Karpas-422 (cell line): Measurements from ENCODE around the gene PXDN. TPM values are rescaled to one million over a fixed set of nuclear protein-coding genes. Genes with fewer than 3 reads are reported as not detected.

Source experiments
- DNase-seq: peaks from one replicate; pipeline ENCODE4 v3.0.0-alpha.2; 2015
- H2AFZ ChIP-seq: fragments of 200-600 bp; sonication (generic); 2 replicates; pipeline ENCODE4 v1.6.1; 2014; ENCODE audit warnings: antibody characterized with exemption, low read length, mixed read lengths
- H3K27ac ChIP-seq: fragments of 200-600 bp; sonication (generic); 2 replicates; pipeline ENCODE4 v1.5.1; 2014; ENCODE audit warnings: mild to moderate bottlenecking, low read length, moderate library complexity
- H3K27me3 ChIP-seq: fragments of 200-600 bp; sonication (generic); 2 replicates; pipeline ENCODE4 v1.6.1; 2014; ENCODE audit warnings: low read length, mixed read lengths
- H3K36me3 ChIP-seq: fragments of 200-600 bp; sonication (generic); 2 replicates; pipeline ENCODE4 v1.6.1; 2014; ENCODE audit warnings: low read length, mixed read lengths; ENCODE audit not compliant: insufficient read depth
- H3K4me1 ChIP-seq: fragments of 200-600 bp; sonication (generic); 2 replicates; pipeline ENCODE4 v1.6.1; 2014; ENCODE audit warnings: mild to moderate bottlenecking, low read length, mixed read lengths
- H3K4me2 ChIP-seq: fragments of 200-600 bp; sonication (generic); 2 replicates; pipeline ENCODE4 v1.6.1; 2014; ENCODE audit warnings: low read length, low read depth, mild to moderate bottlenecking; ENCODE audit not compliant: poor library complexity, severe bottlenecking
- H3K4me3 ChIP-seq: fragments of 200-600 bp; sonication (generic); 2 replicates; pipeline ENCODE4 v1.5.1; 2014; ENCODE audit warnings: mild to moderate bottlenecking, antibody characterized with exemption, low read length, mixed read lengths
- H3K79me2 ChIP-seq: fragments of 200-600 bp; sonication (generic); 2 replicates; pipeline ENCODE4 v1.6.1; 2014; ENCODE audit warnings: mild to moderate bottlenecking, low read length, mixed read lengths
- H3K9ac ChIP-seq: fragments of 200-600 bp; sonication (generic); 2 replicates; pipeline ENCODE4 v1.6.0; 2014; ENCODE audit warnings: low read length
- H3K9me2 ChIP-seq: fragments of 200-600 bp; sonication (generic), shearing (Covaris generic); replicated peaks from 2 replicates; pipeline ENCODE4 v1.6.0; 2014; ENCODE audit warnings: mild to moderate bottlenecking, low read length, moderate library complexity; ENCODE audit not compliant: insufficient read depth
- H3K9me3 ChIP-seq: fragments of 300-700, 200-600 bp; sonication (generic); 2 replicates; pipeline ENCODE4 v1.6.1; 2014; ENCODE audit warnings: low read length, mixed read lengths
- H4K20me1 ChIP-seq: fragments of 200-600 bp; sonication (generic); 2 replicates; pipeline ENCODE4 v1.6.1; 2014; ENCODE audit warnings: mild to moderate bottlenecking, antibody characterized with exemption, low read length, low read depth; ENCODE audit not compliant: insufficient read depth
- total RNA-seq: library from RNA; depleted of rRNA; stranded (reverse); fragments of >200 nt; shearing (Covaris generic); gene quantifications from 2 replicates; pipeline ENCODE4 v1.2.3, GENCODE V29; 2014; ENCODE audit warnings: low replicate concordance

The PXDN gene
- total RNA-seq, 1 experiment from 2014 or later = not detected

DNA sequence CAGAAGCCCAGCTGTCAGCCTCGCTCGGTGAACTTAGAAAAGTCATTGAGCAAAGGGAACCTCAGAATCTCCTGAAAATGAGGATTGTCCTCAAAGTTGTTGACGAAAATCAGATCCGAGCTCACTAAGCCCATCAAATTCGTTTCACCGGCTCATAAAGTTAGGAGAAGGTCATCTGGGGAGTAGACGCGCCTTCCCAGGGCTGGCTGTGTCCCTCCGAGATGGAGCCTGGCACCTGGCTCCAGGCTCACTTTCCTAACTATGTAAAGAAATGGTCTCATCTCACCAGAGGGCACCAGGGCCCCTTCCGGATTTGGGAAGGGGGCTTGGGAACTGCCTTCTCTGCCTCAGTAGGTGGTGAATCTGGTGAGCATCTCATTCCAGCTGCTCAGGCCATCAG, 145.5 kb downstream of the PXDN start:
- no peaks in the 10 kb centered on the region; the same call in 1 of the 2 replicates for H3K9me3 ChIP-seq

DNA sequence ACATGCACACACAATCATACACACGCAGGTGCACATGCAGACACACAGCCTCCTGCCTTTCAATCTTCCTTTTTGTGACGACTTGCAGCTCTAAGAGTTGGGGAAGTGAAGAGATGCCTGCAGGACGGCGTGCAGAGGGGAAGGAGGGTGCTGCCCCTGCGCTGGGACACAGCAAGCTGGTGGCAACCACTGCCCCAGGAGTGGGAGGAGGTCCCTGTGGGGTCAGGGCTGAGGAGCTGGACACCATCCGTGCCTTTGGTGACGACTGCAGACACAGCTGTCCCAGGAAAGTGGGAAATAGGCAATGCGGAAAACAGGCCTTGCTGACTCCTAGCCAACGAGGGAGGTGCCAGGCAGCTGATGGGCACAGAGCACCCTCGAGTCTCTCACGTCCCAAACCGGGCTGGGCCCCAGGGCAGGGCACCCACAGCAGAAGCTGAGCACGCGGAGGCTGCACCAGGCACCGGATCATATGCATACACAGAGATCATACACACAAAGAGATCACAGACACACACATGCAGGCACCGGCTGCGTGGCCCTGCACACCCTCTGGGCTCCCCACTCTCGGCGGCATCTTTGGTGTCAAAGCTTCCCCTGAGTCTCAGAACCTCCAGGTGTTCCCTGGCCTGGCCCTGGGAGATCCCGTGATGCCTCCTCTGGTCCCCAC, 146.1 kb downstream of the PXDN start:
- Histone ChIP-seq H3K9me2 (no peaks in the 10 kb centered on the region), H3K9me3 (no peaks in the 10 kb centered on the region; the same call in 1 of the 2 replicates), H3K4me1 (no peaks in the 10 kb centered on the region), H3K4me3 (no peak overlapping the region), H4K20me1 (no peaks in the 10 kb centered on the region), H2AFZ (no peak overlapping the region), H3K9ac (no peak overlapping the region), H3K36me3 (no peaks in the 10 kb centered on the region), H3K79me2 (no peaks in the 10 kb centered on the region), H3K4me2 (no peak overlapping the region), H3K27ac (no peak overlapping the region), H3K27me3 (no peaks in the 10 kb centered on the region)
- no peak for DNase-seq

More for the DNA sequence above, 145.5 kb downstream of the PXDN start:
- Histone ChIP-seq H3K27me3 (no peaks in the 10 kb centered on the region), H2AFZ (no peak overlapping the region), H3K27ac (no peak overlapping the region), H3K36me3 (no peaks in the 10 kb centered on the region), H3K9ac (no peak overlapping the region), H3K4me1 (no peaks in the 10 kb centered on the region), H3K4me3 (no peak overlapping the region), H4K20me1 (no peaks in the 10 kb centered on the region), H3K4me2 (no peak overlapping the region), H3K9me2 (no peaks in the 10 kb centered on the region), H3K79me2 (no peaks in the 10 kb centered on the region)
- DNase-seq = no peak

GRCh38 chr2:1595274-1595673, 149.0 kb downstream of the PXDN start:
- Histone ChIP-seq H3K4me3 (no peak overlapping the region), H3K9me3 (no peaks in the 10 kb centered on the region; the same call in 1 of the 2 replicates), H2AFZ (no peak overlapping the region), H3K4me1 (no peaks in the 10 kb centered on the region), H3K27ac (no peak overlapping the region), H3K27me3 (no peaks in the 10 kb centered on the region), H3K79me2 (no peaks in the 10 kb centered on the region), H3K36me3 (no peaks in the 10 kb centered on the region), H3K9ac (no peak overlapping the region), H3K4me2 (no peak overlapping the region), H3K9me2 (no peaks in the 10 kb centered on the region), H4K20me1 (no peaks in the 10 kb centered on the region)
- DNase-seq = no peak

DNA sequence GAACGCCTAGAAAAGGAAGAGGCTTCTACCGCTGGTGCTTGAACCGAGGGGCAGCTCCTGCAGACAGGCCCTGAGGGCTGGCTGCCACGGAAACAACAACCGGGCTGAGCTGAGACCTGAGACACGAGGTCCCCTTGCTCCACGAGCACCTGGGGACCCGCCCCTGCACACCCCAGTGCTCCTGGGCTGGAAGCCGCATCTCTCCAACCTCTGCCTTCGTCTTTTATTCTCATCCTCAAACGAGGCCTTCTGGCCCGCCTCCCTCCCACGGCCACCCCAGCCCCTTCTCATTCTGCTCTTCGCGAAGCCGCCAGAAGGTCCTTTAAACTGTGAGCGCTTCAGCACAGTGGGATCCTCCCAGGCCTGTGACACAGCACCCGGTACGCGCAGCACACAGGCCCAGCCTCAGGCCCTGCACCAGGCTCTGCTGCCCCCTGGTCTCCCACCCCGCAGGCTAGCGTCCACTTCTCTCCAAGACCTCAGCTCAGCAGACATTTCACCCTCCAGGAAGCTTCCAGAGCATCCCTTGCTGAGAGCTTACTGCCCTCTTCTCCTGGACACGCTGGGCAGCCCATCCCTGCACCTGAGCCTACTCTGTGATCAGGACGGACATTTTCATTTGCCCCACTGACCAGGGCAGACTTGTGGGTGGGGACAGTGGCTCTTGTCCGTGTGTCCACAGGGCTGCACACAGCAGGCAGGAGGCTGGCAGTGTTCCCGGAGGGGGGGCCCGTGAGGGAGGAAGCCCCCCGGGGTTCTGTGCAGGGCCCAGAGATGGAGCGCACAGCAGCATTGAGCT, 149.7 kb downstream of the PXDN start:
- Histone ChIP-seq H3K9me3 (no peaks in the 10 kb centered on the region; the same call in 1 of the 2 replicates), H3K27ac (no peak overlapping the region), H3K4me3 (no peak overlapping the region), H3K4me2 (no peak overlapping the region), H4K20me1 (no peaks in the 10 kb centered on the region), H3K79me2 (no peaks in the 10 kb centered on the region), H3K4me1 (no peaks in the 10 kb centered on the region), H3K36me3 (no peaks in the 10 kb centered on the region), H3K9me2 (no peaks in the 10 kb centered on the region), H2AFZ (no peak overlapping the region), H3K27me3 (no peaks in the 10 kb centered on the region), H3K9ac (no peak overlapping the region)
- no peak for DNase-seq

- no peak overlapping the region for H3K9ac ChIP-seq
- H3K9me3 ChIP-seq = no peaks in the 10 kb centered on the region; the same call in 1 of the 2 replicates
- H3K4me2 ChIP-seq = no peak overlapping the region
- H3K27ac ChIP-seq = no peak overlapping the region
- no peaks in the 10 kb centered on the region for H3K9me2 ChIP-seq
- no peak overlapping the region for H2AFZ ChIP-seq
- no peaks in the 10 kb centered on the region for H3K4me1 ChIP-seq
- H3K36me3 ChIP-seq = no peaks in the 10 kb centered on the region
- H4K20me1 ChIP-seq = no peaks in the 10 kb centered on the region
- no peak for DNase-seq
- H3K79me2 ChIP-seq = no peaks in the 10 kb centered on the region
- no peaks in the 10 kb centered on the region for H3K27me3 ChIP-seq
- H3K4me3 ChIP-seq = no peak overlapping the region
These were observed 150.3 kb downstream of the PXDN start for GRCh38 chr2:1594123-1594372.

DNA sequence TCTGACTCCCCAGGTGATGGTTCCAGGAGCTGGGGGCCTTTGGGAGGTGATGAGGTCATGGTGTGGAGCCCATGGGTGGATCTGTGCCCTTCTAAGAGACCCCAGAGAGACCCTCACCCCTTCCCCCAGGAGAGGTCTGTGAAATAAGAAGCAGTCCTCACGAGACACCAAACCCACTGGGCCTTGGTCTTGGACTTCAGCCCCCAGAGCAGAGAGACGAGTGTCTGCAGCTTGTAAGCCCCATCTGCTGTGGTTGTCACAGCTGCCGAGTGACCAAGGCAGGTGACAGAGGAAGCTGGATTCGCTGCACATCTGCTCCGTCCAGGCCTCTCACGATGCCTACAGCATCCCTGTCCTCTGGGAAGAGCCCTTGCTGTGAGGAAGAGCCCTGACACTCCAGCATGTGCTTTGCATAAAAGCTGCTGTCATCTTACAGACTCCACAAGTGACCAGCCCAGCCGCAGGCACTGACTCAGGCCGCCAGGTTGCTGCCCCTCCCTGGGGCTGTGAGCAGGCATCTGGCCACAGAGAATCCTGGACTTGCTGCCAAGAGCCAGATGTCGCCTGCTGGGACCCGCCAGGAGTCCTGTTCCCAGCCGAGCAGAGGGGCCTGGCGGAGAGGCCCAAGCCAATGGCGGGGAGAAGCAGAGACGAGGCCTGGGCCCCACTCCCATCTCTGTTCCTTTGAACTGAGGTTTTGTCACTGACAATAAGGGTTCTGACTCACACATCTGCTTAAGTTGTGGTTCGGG, 150.8 kb downstream of the PXDN start:
- H3K9me2 ChIP-seq = no peaks in the 10 kb centered on the region
- H3K4me1 ChIP-seq = no peaks in the 10 kb centered on the region
- no peaks in the 10 kb centered on the region for H3K36me3 ChIP-seq
- no peak for DNase-seq
- H3K27ac ChIP-seq = no peak overlapping the region
- H3K27me3 ChIP-seq = no peaks in the 10 kb centered on the region
- no peak overlapping the region for H3K9ac ChIP-seq
- no peak overlapping the region for H3K4me3 ChIP-seq
- H3K79me2 ChIP-seq = no peaks in the 10 kb centered on the region
- no peaks in the 10 kb centered on the region for H4K20me1 ChIP-seq
- no peaks in the 10 kb centered on the region; the same call in 1 of the 2 replicates for H3K9me3 ChIP-seq
- H2AFZ ChIP-seq = no peak overlapping the region
- no peak overlapping the region for H3K4me2 ChIP-seq

DNA sequence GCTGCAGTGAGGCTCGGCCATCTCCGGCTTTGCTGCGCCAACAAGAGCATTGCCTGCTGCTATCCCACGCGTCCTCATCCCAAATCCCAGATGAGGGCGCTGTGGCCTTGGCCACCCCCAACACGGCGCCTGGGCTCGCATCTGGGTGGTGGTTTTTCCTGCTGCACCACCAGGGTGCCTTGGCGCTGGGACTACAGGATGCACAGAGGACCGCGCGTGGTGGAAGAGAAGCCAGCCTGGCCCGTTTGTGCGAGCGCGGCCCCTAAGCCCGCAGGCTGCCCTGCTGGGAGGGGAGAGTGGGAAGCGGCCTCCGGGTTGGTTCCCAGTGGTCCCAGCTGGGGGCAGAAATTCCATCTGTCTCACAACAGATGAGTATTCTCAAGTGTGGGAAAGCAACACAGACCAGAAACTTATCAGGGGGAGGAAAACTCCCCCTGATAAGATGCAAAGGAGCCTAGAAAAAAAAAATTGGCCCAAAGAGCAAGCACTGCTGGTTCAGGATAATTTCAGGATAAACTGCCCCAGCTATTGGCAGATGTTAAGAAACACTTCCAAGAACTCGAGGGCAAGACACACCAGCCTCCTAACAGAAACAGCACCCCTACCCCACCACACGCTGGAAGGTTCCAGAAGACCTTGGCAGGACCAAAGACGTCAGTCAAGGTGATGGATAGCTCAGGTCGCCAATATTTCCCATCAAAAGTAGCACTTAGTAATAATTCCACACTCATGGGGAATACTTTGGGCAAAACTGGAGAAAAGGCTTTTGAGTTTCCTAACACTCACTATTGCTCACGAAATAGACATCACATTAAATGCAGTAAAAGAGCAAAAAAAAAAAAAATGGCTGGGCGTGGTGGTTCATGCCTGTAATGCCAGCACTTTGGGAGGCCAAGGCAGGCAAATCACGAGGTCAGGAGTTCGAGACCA, 152.1 kb downstream of the PXDN start:
- no peak overlapping the region for H3K9ac ChIP-seq
- H3K9me2 ChIP-seq = no peaks in the 10 kb centered on the region
- no peak overlapping the region for H3K4me3 ChIP-seq
- no peak overlapping the region for H3K27ac ChIP-seq
- H2AFZ ChIP-seq = no peak overlapping the region
- no peaks in the 10 kb centered on the region for H3K79me2 ChIP-seq
- no peaks in the 10 kb centered on the region for H4K20me1 ChIP-seq
- no peaks in the 10 kb centered on the region; the same call in 1 of the 2 replicates for H3K9me3 ChIP-seq
- no peak overlapping the region for H3K4me2 ChIP-seq
- no peaks in the 10 kb centered on the region for H3K36me3 ChIP-seq
- DNase-seq = no peak
- no peaks in the 10 kb centered on the region for H3K4me1 ChIP-seq
- H3K27me3 ChIP-seq = no peaks in the 10 kb centered on the region
